A549 (cell line): Measurements from ENCODE around the gene PRXL2A. TPM values are rescaled to one million over a fixed set of nuclear protein-coding genes. Genes with fewer than 3 reads are reported as not detected.
A peak's percentile ranks its signal among the peaks of the same experiment; 100 is the strongest.

Experiments used
- ATAC-seq, 2 experiments: fragments of 200-7000 bp in 1 of 2; fragments of >200 bp in 1 of 2; cut with Nextera tagmentation in 1 of 2; cut with Tn5 transposase in 1 of 2; 3 replicates each; pipeline versions ENCODE4 v1.8.0 to v1.9.1; 2018 to 2020; ENCODE audit warnings: mild to moderate bottlenecking in 1 of 2, moderate library complexity in 1 of 2
- CTCF ChIA-PET: fragments of 300-600 bp; sonication (Branson Sonifier 250); formaldehyde crosslinking; extraction: SDS; loops from one replicate; lab custom pipeline; 2021; ENCODE audit warnings: antibody characterized with exemption, inconsistent platforms; lab: Yijun Ruan, JAX
- POLR2A ChIA-PET: fragments of 350-600 bp; formaldehyde crosslinking; extraction: SDS; loops from one replicate; lab custom pipeline; 2021; ENCODE audit warnings: antibody characterized with exemption, inconsistent platforms; lab: Yijun Ruan, JAX
- DNase-seq, 2 experiments: peaks; one replicate each; pipeline versions ENCODE4 v3.0.0 to v3.0.0-alpha.2; 2011 to 2016; ENCODE audit warnings: low read depth in 1 of 2, low spot score in 1 of 2
- FAIRE-seq: peaks from 2 replicates; lab custom pipeline; 2011; peaks lifted over from hg19 to GRCh38; lab: Jason Lieb, UNC
- H3K27ac ChIP-seq, 2 experiments: fragments of >200 bp; sonication (Bioruptor Twin); formaldehyde crosslinking; 3 replicates each; pipeline ENCODE4 v1.5.1; 2016 to 2017
- H3K4me1 ChIP-seq: fragments of >200 bp; sonication (Bioruptor Twin); formaldehyde crosslinking; 3 replicates; pipeline ENCODE4 v1.6.1; 2016
- H3K4me2 ChIP-seq: fragments of >200 bp; sonication (Bioruptor Twin); formaldehyde crosslinking; 3 replicates; pipeline ENCODE4 v1.6.1; 2016
- H3K4me3 ChIP-seq: fragments of >200 bp; sonication (Bioruptor Twin); formaldehyde crosslinking; 3 replicates; pipeline ENCODE4 v1.5.1; 2016
- H3K9me3 ChIP-seq: fragments of >200 bp; sonication (Bioruptor Twin); formaldehyde crosslinking; 3 replicates; pipeline ENCODE4 v1.6.1; 2016
- BCL3 ChIP-seq: fragments of >200 bp; sonication (Bioruptor Twin); formaldehyde crosslinking; IDR thresholded peaks from 3 replicates; pipeline ENCODE4 v1.6.1; 2016
- CHD4 ChIP-seq: fragments of 200-600 bp; sonication (generic); IDR thresholded peaks from 2 replicates; pipeline ENCODE4 v1.6.1; 2016; ENCODE audit warnings: antibody characterized with exemption, mild to moderate bottlenecking, borderline replicate concordance
- EHMT2 ChIP-seq: fragments of 200-600 bp; sonication (generic); IDR thresholded peaks from 2 replicates; pipeline ENCODE4 v1.6.1; 2016; ENCODE audit warnings: antibody characterized with exemption, low read depth, mild to moderate bottlenecking, moderate library complexity
- ELK1 ChIP-seq: fragments of 150-350 bp; IDR thresholded peaks from 2 replicates; pipeline ENCODE4 v1.6.1; 2014; ENCODE audit warnings: low read depth, mild to moderate bottlenecking, low read length
- EP300 ChIP-seq, 2 experiments: fragments of >200 bp; sonication (Bioruptor Twin); formaldehyde crosslinking; IDR thresholded peaks; 2 replicates in 1 of 2; 3 replicates in 1 of 2; pipeline ENCODE4 v1.6.1; 2016 to 2017
- FOSL2 ChIP-seq, 2 experiments: fragments of 450-650 bp in 1 of 2; fragments of >200 bp in 1 of 2; sonication (Bioruptor Twin) in 1 of 2; formaldehyde crosslinking; IDR thresholded peaks; 2 replicates each; pipeline versions ENCODE4 v1.5.0 to v1.6.1; 2016 to 2020; ENCODE audit warnings: mild to moderate bottlenecking in 1 of 2, moderate library complexity in 1 of 2
- GATA3 ChIP-seq: IDR thresholded peaks from 2 replicates; pipeline ENCODE4 v1.6.1; 2012; ENCODE audit warnings: borderline replicate concordance
- HDAC2 ChIP-seq: fragments of 200-600 bp; sonication (generic); IDR thresholded peaks from 2 replicates; pipeline ENCODE4 v1.6.1; 2016
- HMGXB4 ChIP-seq: fragments of 250-450 bp; sonication (Bioruptor Pico); IDR thresholded peaks from 2 replicates; pipeline ENCODE4 v1.5.0; 2021; ENCODE audit warnings: mild to moderate bottlenecking, moderate library complexity, borderline replicate concordance
- HOXA7 ChIP-seq: fragments of 250-450 bp; sonication (Bioruptor Pico); IDR thresholded peaks from 2 replicates; pipeline ENCODE4 v1.5.0; 2020; ENCODE audit warnings: mild to moderate bottlenecking, moderate library complexity
- HOXB5 ChIP-seq: fragments of 250-450 bp; sonication (Bioruptor Pico); IDR thresholded peaks from 2 replicates; pipeline ENCODE4 v1.5.0; 2020; ENCODE audit warnings: mild to moderate bottlenecking, moderate library complexity
- JUN ChIP-seq, 2 experiments: fragments of >200 bp; sonication (Bioruptor Twin); formaldehyde crosslinking; IDR thresholded peaks; 2 replicates in 1 of 2; 3 replicates in 1 of 2; pipeline ENCODE4 v1.6.1; 2016 to 2017
- JUNB ChIP-seq: fragments of >200 bp; sonication (Bioruptor Twin); formaldehyde crosslinking; IDR thresholded peaks from 2 replicates; pipeline ENCODE4 v1.6.1; 2016
- MAFK ChIP-seq: fragments of 450-650 bp; IDR thresholded peaks from 2 replicates; pipeline ENCODE4 v1.6.1; 2014; ENCODE audit not compliant: partially characterized antibody
- MAX ChIP-seq: IDR thresholded peaks from 2 replicates; pipeline ENCODE4 v1.6.1; 2012
- MAZ ChIP-seq: fragments of 150-350 bp; IDR thresholded peaks from 2 replicates; pipeline ENCODE4 v1.6.1; 2014; ENCODE audit warnings: antibody characterized with exemption, low read depth, low read length, borderline replicate concordance
- MYC ChIP-seq: IDR thresholded peaks from 2 replicates; pipeline ENCODE4 v1.6.1; 2012; ENCODE audit warnings: mild to moderate bottlenecking, inconsistent platforms, low read length, improper control_type of control experiment, borderline replicate concordance
- NPAS2 ChIP-seq: fragments of 250-450 bp; sonication (Bioruptor Pico); IDR thresholded peaks from 2 replicates; pipeline ENCODE4 v1.8.0; 2022; ENCODE audit warnings: mild to moderate bottlenecking, moderate library complexity, borderline replicate concordance
- NR3C1 ChIP-seq: fragments of >200 bp; sonication (Bioruptor Twin); formaldehyde crosslinking; IDR thresholded peaks from 3 replicates; pipeline ENCODE4 v1.6.1; 2017
- PBX3 ChIP-seq: IDR thresholded peaks from 2 replicates; pipeline ENCODE4 v1.6.1; 2012
- PHF8 ChIP-seq: fragments of 200-600 bp; sonication (generic); IDR thresholded peaks from 2 replicates; pipeline ENCODE4 v1.6.1; 2016; ENCODE audit warnings: low read depth, mild to moderate bottlenecking, antibody characterized with exemption, moderate library complexity, borderline replicate concordance
- POLR2A ChIP-seq: IDR thresholded peaks from 2 replicates; pipeline ENCODE4 v1.6.1; 2012; ENCODE audit warnings: mild to moderate bottlenecking, low read length
- POLR2AphosphoS2 ChIP-seq: conservative IDR thresholded peaks from 2 replicates; pipeline ENCODE4 v1.6.1; 2012; ENCODE audit warnings: low read length, improper control_type of control experiment, inconsistent platforms
- RAD21 ChIP-seq, 2 experiments: fragments of >200 bp in 1 of 2; sonication (Bioruptor Twin) in 1 of 2; formaldehyde crosslinking in 1 of 2; IDR thresholded peaks in 1 of 2; conservative IDR thresholded peaks in 1 of 2; 2 replicates in 1 of 2; 3 replicates in 1 of 2; pipeline ENCODE4 v1.6.1; 2012 to 2018; ENCODE audit warnings: inconsistent platforms in 1 of 2
- RNF2 ChIP-seq: fragments of 200-600 bp; sonication (generic); IDR thresholded peaks from 2 replicates; pipeline ENCODE4 v1.6.1; 2016; ENCODE audit warnings: low read depth, mild to moderate bottlenecking, antibody characterized with exemption, moderate library complexity, borderline replicate concordance
- TFCP2L1 ChIP-seq: fragments of 250-450 bp; sonication (Bioruptor Pico); IDR thresholded peaks from 2 replicates; pipeline ENCODE4 v1.5.0; 2021; ENCODE audit warnings: mild to moderate bottlenecking
- ZFP36 ChIP-seq: fragments of 450-650 bp; IDR thresholded peaks from 2 replicates; pipeline ENCODE4 v1.6.1; 2014; ENCODE audit warnings: borderline replicate concordance; ENCODE audit not compliant: partially characterized antibody
- ZNF302 ChIP-seq: fragments of 250-450 bp; sonication (Bioruptor Pico); IDR thresholded peaks from 2 replicates; pipeline ENCODE4 v1.9.0; 2021; ENCODE audit warnings: inconsistent platforms, mild to moderate bottlenecking, moderate library complexity
- WGBS: methylation state at CpG from one replicate; pipeline ENCODE4 v1.1.6; 2017; ENCODE audit errors: missing lambda C conversion rate; 5-methylcytosine and 5-hydroxymethylcytosine counted together
- polyA plus RNA-seq, 4 experiments: library from polyadenylated mRNA; depleted of rRNA in 3 of 4; stranded (reverse); fragments of >200 nt; fragmentation: RNase III in 1 of 4; extraction: RNeasy Plus Mini Kit Qiagen cat#74134 plus additional on column Dnase treatment in 1 of 4; gene quantifications; 2 replicates in 3 of 4; 3 replicates in 1 of 4; pipeline ENCODE4 v1.2.3, GENCODE V29; 2011 to 2017

The PRXL2A gene
- polyA plus RNA-seq, 2 of the 4 experiments (the other 2 are of a cell fraction), result 55.0 to 59.3 TPM

GRCh38 chr10:80429521-80429973, 21.2 kb downstream of the PRXL2A start:
- peaks cover 32% of the 10 kb centered on the region for H3K4me1 ChIP-seq
- ATAC-seq (peak; percentile 99), FAIRE-seq (peak; percentile 86), DNase-seq (peak; percentile 87 to 95)
- TF ChIP-seq MAFK, result no peak
- TF ChIP-seq EP300 (IDR thresholded peaks at IDR 0.05), result no peak
- no peak for TF ChIP-seq JUN (IDR thresholded peaks at IDR 0.05)
- no peak for TF ChIP-seq EHMT2
- peak; percentile 68 for TF ChIP-seq FOSL2 (IDR thresholded peaks at IDR 0.05)
- TF ChIP-seq FOSL2 (CRISPR knock-in tag; IDR thresholded peaks at IDR 0.05), result peak; percentile 96
- no peak for TF ChIP-seq HDAC2
- peak; percentile 49 for TF ChIP-seq JUNB
- TF ChIP-seq MAZ, result no peak
- no peak for TF ChIP-seq HOXA7
- TF ChIP-seq POLR2A, result no peak
- TF ChIP-seq HOXB5 (CRISPR knock-in tag), result no peak
- no peak for TF ChIP-seq NR3C1
- no peak for TF ChIP-seq CHD4
- TF ChIP-seq MAX, result peak; percentile 78
- TF ChIP-seq MYC, result no peak
- no peak for TF ChIP-seq GATA3
- TF ChIP-seq TFCP2L1 (CRISPR knock-in tag), result no peak
- no peak for TF ChIP-seq NPAS2
- POLR2A ChIA-PET, result interaction anchor here (1.4 kb wide), 1 partner anchor 21 kb away, joined by 7 read pairs; the partner anchor contains the start of gene PRXL2A
- H3K9me3 ChIP-seq, result no peaks in the 10 kb centered on the region
- no peak overlapping the region for H3K4me3 ChIP-seq
- 9% methylated on average over 7 of the region's 9 CpGs for WGBS
- peak overlapping the region; percentile 83 to 89 for H3K27ac ChIP-seq
- CTCF ChIA-PET, result interaction anchor here (0.7 to 8.6 kb wide), 7 partner anchors 11 to 111 kb away, joined by 3 to 107 read pairs (median 4); partner anchors contain the start of gene PRXL2A
- peak overlapping the region; percentile 76 for H3K4me2 ChIP-seq

GRCh38 chr10:80433134-80433533, 24.8 kb downstream of the PRXL2A start:
- 0 out of 3 replicates have a peak overlapping the region, but pooled peaks have one; percentile 4 for H3K4me2 ChIP-seq
- no peak for ATAC-seq
- ChIA-PET CTCF (interaction anchor here (2.2 to 8.6 kb wide), 2 partner anchors 10 to 50 kb away, joined by 8 to 107 read pairs; no protein-coding TSS in a partner anchor), POLR2A (interaction anchor here (0.6 kb wide), 1 partner anchor 25 kb away, joined by 4 read pairs; no protein-coding TSS in a partner anchor)
- H3K9me3 ChIP-seq, result no peaks in the 10 kb centered on the region
- H3K4me1 ChIP-seq, result peaks cover 32% of the 10 kb centered on the region
- WGBS, result 44% methylated on average over 3 of the region's 3 CpGs
- no peak for TF ChIP-seq ZNF302 (CRISPR knock-in tag)
- TF ChIP-seq, all 56 proteins: peak for 0
- no peak for FAIRE-seq
- Histone ChIP-seq H3K27ac (no peak overlapping the region), H3K4me3 (no peak overlapping the region)
- no peak for DNase-seq

GRCh38 chr10:80436446-80437098, 28.2 kb downstream of the PRXL2A start:
- Histone ChIP-seq H3K4me3 (no peak overlapping the region), H3K4me2 (no peak overlapping the region), H3K4me1 (peaks cover 12% of the 10 kb centered on the region; the same call in 2 of the 3 replicates), H3K27ac (no peak overlapping the region), H3K9me3 (no peaks in the 10 kb centered on the region)
- DNase-seq, result no peak
- POLR2A ChIA-PET, result no interaction called here
- CTCF ChIA-PET, result interaction anchor here (1.4 to 9.1 kb wide), 5 partner anchors 7 to 488 kb away, joined by 3 to 184 read pairs (median 6); no protein-coding TSS in a partner anchor
- ATAC-seq, result no peak
- WGBS, result 79% methylated on average over 6 of the region's 6 CpGs
- FAIRE-seq, result no peak
- TF ChIP-seq HMGXB4 (CRISPR knock-in tag), result no peak
- no peak for TF ChIP-seq MAX
- TF ChIP-seq PBX3, result no peak
- no peak for TF ChIP-seq POLR2AphosphoS2
- TF ChIP-seq RNF2, result no peak
- TF ChIP-seq ELK1, result no peak
- TF ChIP-seq ZFP36, result no peak
- TF ChIP-seq CHD4, result no peak
- no peak for TF ChIP-seq RAD21 (conservative IDR thresholded peaks at IDR 0.05 in 1 of 2, IDR thresholded peaks at IDR 0.05 in 1 of 2)
- TF ChIP-seq PHF8, result no peak
- no peak for TF ChIP-seq BCL3
- TF ChIP-seq FOSL2 (IDR thresholded peaks at IDR 0.05), result no peak
- no peak for TF ChIP-seq FOSL2 (CRISPR knock-in tag; IDR thresholded peaks at IDR 0.05)
